HG03571 (cell line): ENCODE results near the gene GSDMA.

Experiments
- ATAC-seq: cut with Tn5 transposase; IDR thresholded peaks from one replicate; pipeline ENCODE4 v1.9.1; 2021; ENCODE audit not compliant: unreplicated experiment

The GSDMA gene

GRCh38 chr17:40019140-40019991 is 56.6 kb downstream of the GSDMA start:
- ATAC-seq: no peak

- ATAC-seq: no peak
These were observed 57.3 kb downstream of the GSDMA start for GRCh38 chr17:40020146-40020545.

GRCh38 chr17:40021451-40021971 is 58.7 kb downstream of the GSDMA start:
- ATAC-seq: no peak

- ATAC-seq: no peak
These were observed 59.7 kb downstream of the GSDMA start for GRCh38 chr17:40022497-40022896.

- no peak for ATAC-seq
These were observed 60.2 kb downstream of the GSDMA start for GRCh38 chr17:40022961-40023541.

GRCh38 chr17:40023590-40024292 is 60.9 kb downstream of the GSDMA start:
- no peak for ATAC-seq

- no peak for ATAC-seq
These were observed 62.1 kb downstream of the GSDMA start for GRCh38 chr17:40024901-40025300.

- no peak for ATAC-seq
These were observed 62.8 kb downstream of the GSDMA start for GRCh38 chr17:40025559-40025958.

- ATAC-seq: no peak
These were observed 63.4 kb downstream of the GSDMA start for GRCh38 chr17:40025991-40026815.

- no peak for ATAC-seq
These were observed 64.2 kb downstream of the GSDMA start for GRCh38 chr17:40026816-40027613.
